GM19452 (cell line): ENCODE results near the gene FBXW11.
"Not testable (repeated sequence)": the region's sequence is repeated elsewhere in the genome, so short reads cannot be mapped to it uniquely, and the experiment has no call there.

Experiments
- ATAC-seq: cut with Tn5 transposase; IDR thresholded peaks from one replicate; pipeline ENCODE4 v1.9.1; 2021; ENCODE audit not compliant: unreplicated experiment

FBXW11 gene

DNA sequence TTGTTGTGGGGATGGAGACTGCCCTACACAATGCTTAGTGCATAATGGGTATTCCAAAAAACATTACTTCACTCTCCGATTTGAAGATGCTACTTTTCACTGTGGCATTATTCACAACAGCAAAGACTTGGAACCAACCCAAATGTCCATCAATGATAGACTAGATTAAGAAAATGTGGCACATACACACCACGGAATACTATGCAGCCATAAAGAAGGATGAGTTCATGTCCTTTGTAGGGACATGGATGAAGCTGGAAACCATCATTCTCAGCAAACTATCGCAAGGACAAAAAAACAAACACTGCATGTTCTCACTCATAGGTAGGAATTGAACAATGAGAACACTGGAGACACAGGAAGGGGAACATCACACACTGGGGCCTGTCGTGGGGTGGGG, 90.7 kb downstream of the FBXW11 start:
- not testable (repeated sequence) for ATAC-seq

DNA sequence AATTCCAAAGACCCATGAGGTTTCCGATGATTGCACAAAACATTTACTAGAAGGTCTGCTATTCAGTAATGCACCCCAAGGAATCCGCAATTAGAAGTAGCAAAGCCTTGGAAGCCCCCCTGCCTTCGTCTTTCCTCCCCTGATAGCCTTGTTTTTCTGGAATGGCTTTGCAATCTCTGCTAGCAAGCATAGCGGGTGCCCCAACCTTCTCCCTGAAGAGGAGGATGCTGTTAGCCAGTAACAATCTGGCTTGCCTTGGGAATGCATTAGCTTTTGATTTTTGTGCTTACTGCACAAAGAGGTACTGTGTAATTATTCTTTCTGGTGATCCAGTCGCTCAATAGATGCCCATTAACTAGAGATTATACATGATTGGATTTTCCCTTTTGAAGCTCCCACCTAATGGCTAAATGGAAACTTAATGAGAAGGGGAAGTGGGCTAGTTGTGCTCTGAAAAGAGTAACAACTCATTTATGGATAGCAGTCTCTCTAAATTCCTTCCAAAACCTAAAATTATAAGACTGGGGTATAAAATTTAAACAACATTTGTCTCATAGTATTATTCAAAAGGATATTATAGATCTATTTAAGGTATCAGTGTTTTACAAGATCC, 91.6 kb downstream of the FBXW11 start:
- no peak for ATAC-seq

DNA sequence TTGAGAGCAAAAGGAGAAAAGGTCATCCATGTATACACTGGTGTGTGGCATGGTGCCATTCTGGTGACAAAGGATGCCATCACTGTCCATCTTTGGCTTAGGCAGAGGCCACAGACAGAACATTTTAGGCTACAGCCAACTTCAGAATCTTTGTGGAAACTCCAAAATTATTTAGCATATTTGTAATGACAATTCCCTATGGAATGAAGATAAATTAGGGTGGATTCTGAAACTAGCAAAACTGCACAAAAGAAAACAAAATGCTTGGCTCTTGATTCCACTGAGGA, 92.5 kb downstream of the FBXW11 start:
- ATAC-seq, result no peak

DNA sequence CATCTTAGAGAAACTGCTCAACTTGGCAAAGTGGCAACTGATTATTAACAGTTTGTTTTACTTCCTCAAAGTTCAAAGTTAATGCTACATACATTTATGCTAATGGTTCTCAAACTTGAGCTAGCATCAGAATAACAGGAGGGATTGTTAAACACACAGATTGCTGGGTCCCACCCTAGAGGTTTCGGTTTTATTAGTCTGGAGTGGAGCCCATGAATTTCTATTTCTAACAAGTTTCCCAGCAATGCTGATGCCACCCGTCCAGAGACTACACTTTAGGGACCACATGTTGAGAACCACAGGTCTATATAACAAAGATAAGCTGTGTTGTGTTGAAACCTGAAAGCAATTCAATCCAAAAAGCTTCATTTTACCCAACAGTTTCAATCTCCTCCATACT, 95.3 kb downstream of the FBXW11 start:
- no peak for ATAC-seq

DNA sequence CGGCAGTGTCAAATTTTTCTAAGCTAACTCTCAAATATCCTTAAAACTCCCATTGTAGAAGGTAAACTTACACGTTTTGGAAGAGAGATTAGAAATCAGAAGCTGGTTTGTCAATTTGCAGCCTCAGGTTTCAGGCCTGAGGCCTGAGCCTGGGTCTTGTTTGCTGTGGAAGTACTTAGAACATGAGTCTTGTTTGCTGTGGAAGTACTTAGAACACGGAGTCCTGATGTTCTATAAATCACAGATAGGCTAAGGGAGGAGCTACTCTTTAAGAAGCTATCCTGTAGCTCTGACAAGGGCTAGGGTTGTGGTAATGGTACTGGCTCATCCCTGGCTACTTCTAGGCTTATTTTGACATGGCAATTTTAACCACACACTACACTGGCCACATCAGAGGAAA, 97.8 kb downstream of the FBXW11 start:
- ATAC-seq, result no peak

DNA sequence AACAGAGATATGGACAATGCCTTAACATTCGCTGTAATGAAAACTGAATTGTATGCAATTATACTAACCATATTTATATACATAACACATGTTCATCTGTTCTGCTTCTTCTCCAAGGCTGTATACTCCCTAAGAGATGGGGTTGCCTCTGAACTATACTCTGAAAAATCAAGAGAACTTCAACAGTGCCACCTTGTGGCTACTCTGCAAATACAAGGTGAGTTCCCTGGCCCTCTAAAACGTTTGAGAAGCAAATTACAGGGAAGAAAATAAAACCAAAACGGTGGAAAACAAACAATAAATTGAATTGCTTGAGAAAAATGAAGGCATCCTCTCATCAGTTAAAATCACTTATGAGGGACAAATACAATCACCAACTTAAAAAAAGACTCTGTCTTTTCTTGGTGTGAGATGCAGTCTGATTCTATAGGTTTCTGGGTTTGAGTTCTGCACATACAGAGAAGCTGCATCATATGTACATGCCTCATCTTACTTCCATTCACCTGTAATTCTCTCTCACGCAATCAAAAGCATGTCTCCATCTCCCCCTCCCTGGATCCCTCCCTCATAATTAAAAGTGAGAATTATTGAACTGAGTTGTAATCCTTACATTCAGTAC, 98.6 kb downstream of the FBXW11 start:
- ATAC-seq, result peak; percentile 58

DNA sequence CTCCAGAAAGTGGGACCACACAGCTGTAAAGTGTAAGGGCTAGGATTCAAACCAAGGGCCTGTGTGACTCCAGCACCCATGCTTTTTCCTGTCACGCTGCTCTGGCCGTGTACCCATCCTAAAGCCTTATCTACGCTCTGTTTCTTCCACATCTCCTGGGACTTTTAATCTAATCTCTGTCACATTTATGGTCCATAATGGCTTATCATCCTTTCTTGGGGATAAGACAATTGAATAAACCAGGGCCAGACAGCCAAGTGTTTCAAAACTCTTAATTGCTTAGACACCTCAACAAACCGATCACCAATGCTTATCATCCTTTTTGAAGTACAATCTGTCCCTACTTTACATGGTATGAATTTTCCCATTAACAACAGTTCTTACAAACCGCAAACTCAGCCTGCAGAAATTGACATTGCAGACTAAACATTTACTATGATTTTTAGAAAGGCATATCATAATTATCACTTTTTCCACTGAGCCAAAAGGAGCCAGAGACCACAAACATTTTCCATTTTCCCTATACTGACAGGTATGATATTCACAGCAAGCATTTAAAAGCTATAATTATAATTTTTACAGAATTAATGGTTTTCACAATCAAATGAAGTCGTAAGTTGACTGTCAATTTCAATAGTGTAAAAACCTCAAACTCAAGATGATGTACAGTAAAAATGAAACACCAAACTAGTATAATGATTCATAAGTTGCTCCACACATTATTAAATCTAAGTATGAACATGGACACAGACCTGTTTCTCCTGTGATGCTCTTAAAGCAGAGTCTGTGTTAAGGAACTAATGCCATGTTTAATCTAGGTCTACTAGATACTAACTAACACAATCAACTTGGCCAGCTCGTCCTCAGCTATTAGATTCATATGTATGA, 99.5 kb downstream of the FBXW11 start:
- no peak for ATAC-seq

DNA sequence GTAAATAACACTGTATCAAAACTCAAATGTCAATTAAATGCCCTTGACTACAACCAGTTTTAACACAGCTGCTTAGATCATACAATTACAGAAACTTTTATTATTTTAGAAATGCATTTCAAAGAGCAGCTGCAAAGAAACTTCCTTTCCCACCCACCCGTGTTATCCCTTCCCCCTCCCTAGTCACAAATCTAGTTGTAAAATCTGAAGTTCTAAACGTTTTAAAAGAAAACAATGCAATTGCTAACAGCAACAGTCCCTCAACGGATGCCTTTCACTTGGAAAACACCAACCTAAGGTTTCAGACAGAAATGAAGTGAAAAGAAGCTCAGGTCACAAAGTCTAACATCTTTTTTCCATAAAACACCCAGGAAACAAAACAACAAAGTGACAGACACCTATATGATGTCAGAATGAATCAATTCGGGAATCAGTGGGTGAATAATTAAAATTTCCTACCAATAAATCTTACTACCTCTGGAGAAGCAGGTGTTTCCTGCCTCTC, 100.3 kb downstream of the FBXW11 start:
- ATAC-seq, result no peak

DNA sequence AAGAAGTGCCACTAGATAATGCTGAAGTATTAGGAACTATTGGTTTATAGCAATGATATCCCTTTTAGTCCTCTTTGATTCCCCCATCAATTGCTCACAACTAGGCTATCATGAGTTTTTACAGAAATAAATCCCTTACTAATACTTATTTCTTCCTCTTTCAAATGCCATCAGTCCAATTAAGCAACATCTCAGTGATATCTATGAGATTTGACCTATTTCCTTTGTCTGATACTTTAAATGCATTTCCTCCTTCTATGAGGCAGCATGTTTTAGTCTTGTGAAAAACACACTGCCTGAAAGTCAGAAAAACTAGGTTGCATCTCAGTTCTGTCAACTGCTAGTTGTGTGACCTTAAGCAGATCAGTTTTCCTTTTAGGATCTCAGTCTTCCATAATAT, 101.6 kb downstream of the FBXW11 start:
- no peak for ATAC-seq

DNA sequence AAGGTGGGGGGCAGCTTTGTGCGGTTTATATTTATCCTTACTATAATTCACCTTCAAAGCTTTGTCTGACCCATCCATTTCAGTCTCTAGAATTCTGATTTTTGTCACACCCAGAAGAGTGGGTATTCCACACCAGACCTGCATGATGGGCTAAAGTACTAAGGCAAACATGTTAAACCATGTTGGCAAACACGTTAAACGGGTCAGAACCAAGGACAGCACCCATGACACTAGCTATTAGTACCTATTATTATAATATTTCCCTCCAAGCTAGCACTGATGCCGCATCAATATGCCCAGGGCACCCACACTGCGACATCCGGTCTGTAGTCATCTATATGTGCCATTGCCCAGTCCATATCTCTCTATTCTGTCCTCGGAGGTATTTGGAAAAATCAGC, 104.7 kb downstream of the FBXW11 start:
- ATAC-seq, result no peak

DNA sequence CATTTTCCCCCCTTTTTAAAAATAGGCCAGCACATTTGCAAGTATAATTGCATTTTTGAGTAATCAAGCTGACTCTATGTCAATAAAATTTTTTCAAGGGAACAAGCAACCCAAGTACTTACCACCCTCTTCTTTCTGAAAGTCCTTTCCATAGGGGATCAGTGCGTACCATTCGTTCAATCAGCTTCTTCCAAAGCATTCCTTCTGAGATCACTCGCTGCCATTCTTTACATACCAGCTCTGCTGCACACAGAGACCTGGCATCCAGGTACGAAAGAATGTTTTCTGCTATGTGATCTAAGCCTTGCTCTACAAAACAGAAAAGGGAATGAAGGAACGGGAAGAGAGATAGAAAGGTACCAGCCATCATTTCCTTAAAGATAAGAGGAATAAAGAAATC, 106.6 kb downstream of the FBXW11 start:
- no peak for ATAC-seq

DNA sequence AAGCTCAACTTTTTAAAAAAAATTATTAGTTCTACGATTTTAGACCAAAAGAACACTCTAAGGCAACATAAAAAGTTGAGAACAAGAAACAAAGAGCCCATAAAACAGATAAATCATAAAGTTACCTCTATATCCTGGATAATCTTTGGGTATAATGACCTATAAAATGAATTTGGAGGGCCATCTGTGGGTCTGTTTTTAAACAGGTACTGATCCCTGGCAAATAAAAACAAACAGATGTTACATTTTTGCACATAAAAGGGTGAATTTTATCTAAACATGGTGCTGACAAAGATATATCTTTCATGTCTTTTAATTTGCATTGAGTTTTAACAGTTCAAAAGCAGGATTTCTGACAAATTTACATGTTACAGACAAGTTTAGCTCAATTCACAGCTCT, 107.6 kb downstream of the FBXW11 start:
- ATAC-seq, result no peak

DNA sequence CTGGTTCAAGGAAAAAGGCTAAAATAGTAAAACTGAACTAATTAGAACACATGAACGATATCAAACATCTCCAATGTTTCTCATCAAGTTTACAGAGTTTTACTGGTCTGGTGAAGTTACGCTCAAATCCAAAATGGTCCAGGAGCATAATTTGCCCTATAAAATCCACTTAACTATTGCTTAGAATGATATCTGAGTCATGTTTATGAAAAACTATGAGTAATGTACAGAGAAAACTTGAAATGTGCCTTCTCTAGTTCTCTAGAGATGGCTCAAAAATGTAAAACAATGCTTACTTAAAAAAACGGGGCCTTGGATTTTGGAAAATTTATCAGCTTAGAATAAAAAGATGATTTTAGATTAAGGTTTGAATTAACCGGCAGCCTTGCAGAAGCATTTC, 108.1 kb downstream of the FBXW11 start:
- no peak for ATAC-seq

DNA sequence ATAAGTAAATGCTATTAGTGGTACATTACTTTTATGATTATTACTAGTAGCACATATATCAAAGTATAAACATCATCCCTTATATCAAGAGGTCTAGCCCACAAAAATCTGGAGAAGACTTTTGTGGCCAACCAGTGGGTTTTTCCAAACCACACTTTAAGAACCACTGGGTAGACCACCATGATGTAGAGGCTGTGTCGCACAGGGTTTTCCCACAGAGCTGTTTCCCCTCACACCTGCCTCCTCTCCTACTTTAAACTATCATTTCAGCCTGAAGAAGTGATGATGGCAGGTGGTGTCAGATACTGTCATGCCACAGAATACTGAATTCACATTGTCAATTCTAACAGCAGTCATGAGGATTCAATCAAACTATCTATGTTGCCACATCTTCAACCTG, 109.2 kb downstream of the FBXW11 start:
- ATAC-seq, result no peak

DNA sequence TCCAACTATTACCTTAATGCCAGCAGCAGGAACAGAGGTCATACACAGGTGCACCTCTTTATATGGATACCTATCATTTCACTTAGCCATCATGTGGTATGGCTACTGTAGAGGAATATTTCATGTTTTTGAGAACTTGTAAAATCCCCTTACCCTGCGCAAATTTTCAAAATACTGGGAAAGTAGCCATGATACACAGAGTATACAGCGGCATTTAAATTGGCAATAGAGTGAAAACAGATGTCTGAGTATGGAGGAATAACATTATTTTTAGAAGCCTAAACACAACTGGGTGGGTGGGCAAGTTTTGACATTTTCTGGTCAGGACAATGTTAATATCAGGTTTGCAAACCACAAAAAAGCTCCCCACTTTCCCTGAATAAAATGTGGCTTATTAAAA, 111.4 kb downstream of the FBXW11 start:
- ATAC-seq, result no peak

DNA sequence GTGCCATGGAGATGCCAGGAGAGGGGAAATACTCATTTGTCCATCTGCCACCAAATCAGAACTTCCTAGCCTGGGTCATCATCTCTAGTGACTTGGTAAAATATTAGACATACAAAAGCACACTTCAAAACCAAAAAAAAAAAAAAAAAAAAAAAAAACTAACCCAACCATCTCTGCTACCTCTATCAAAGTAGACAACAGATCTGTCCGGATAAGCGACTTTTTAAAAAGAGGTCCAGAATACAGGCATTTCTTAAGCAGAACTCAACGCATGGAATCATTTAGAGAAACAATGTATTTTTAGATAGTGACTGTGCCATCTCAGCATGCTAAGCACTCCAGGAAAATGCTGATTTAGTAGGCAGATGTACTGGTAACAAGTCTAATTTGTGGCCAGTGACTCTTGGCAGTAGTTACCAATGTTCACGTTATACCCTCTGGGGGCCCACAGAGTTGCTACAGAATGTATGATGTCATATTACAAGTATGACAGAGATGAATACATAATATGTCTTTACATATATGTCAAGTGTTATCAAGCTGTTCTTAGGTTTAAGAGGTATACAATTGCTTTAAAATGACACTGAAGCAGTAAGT, 113.0 kb downstream of the FBXW11 start:
- ATAC-seq, result no peak

DNA sequence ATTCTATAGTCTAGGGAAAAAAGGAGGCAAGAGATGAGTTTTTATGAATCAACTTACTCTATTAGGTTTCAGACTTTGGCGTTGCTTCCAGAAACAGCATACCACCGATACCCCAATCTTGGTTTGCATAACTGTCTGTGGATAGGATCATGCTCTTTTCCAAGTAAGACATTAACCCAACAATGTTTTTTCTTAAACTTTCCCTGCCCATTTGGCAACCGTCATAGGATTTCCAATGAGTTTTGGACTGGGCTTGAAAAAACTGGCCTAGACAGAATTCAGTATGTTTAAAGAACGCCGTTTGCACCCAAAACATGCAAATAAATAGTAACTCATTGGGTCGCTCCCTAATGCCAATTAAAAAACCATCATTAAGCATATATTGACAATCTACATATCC, 114.8 kb downstream of the FBXW11 start:
- no peak for ATAC-seq

DNA sequence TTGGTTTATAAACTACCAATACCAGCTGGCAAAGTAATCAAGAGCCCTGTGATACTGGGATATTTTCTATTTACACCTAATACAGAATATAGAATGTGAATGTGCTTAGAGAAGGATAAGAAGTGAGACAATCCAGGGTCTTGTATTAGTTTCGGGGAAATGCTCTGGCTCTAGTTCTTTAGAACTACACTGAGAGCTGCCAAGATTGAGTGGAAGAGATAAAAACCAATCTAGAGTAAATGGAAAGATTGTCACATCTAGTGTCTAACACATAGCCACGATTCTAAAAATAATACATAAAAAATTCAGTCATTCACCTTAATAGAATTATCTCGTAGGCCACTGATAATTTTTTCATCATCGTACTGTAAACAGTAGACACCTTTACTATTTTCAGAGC, 115.3 kb downstream of the FBXW11 start:
- ATAC-seq, result no peak

DNA sequence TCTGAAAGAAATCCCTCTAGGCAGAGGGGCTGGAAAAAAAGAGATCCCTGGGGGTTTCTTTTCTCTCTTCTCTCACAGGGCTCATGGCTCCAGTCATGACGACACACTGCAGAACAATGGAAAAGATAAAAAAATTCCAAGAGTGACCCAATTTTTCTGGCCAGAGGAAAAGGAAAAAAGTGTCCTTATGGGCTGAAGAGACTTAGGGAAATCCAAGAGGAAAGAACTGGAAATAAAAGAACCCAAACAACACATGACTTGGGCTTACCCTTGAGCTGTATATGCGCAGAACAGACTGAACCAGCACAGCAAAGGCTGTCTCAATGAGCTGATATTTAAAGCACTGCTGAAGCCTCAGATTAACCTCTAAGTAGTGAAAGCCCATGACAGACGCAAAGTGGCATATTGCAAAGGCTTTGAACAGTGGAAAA, 118.4 kb downstream of the FBXW11 start:
- no peak for ATAC-seq

DNA sequence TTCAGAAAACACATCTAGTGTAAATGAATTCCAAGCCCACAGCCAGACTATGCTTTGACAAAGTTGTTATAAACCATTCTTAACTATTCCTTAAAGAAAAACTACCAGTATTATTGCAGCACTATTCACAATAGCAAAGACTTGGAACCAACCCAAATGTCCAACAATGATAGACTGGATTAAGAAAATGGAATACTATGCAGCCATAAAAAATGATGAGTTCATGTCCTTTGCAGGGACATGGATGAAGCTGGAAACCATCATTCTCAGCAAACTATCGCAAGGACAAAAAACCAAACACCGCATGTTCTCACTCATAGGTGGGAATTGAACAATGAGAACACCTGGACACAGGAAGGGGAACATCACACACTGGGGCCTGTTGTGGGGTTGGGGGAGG, 120.4 kb downstream of the FBXW11 start:
- not testable (repeated sequence) for ATAC-seq

DNA sequence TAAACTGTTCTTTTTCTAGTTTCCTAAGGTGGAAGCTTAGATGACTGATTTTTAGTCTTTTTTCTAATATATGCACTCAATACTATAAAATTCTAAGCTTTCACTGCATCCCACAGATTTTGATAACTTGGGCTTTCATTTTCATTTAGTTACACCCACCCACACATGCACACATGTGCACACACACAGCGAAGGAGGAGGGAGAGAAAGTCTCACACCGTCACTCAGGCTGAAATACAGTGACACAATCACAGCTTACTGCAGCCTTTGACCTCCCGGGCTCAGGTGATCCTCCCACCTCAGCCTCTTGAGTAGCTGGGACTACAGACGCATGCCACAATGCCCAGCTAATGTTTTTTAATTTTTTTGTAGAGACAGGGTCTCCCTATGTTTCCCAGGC, 124.3 kb downstream of the FBXW11 start:
- no peak for ATAC-seq

DNA sequence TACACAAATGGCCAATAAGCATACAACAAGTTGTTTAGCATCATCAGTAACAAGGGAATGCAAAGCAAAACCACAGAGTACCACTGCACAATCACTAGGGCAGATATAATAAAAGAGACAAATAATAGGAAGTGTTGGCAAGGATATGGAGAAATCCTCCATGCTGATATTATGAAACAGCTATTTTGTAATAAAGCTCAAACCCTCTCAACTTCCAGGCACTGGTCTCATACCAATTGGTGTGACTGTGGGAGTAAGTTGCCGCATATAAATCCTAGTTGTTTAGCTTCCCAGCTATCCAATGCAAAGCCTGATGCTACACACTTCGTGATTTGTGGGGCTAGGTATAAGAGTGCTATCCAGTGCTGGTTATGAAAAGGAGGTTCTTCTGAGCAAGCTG, 132.2 kb downstream of the FBXW11 start:
- ATAC-seq, result no peak
